OCI-LY7 (cell line): ENCODE measurements around the gene SIGLEC10. TPM values are rescaled to one million over a fixed set of nuclear protein-coding genes. Genes with fewer than 3 reads are reported as not detected.
"Not testable (repeated sequence)": the region's sequence is repeated elsewhere in the genome, so short reads cannot be mapped to it uniquely, and the experiment has no call there.

ENCODE experiments used
- Bru-seq: library from RNA; stranded (reverse); fragments of 400-500 nt; gene quantifications from one replicate; lab custom pipeline; 2021; lab: Mats Ljungman, UMichigan
- BruChase-seq, 2 experiments: library from RNA; stranded (reverse); fragments of 400-500 nt; gene quantifications; one replicate each; lab custom pipeline; 2021; lab: Mats Ljungman, UMichigan
- BruUV-seq: library from RNA; stranded (reverse); fragments of 400-500 nt; replicated peaks from 2 replicates; lab custom pipeline; 2021; lab: Mats Ljungman, UMichigan
- CTCF ChIA-PET: fragments of 300-600 bp; sonication (Branson Sonifier 250); formaldehyde crosslinking; loops from one replicate; lab custom pipeline; 2022; ENCODE audit warnings: antibody characterized with exemption; ENCODE audit not compliant: unreplicated experiment; lab: Charles Lee
- POLR2A ChIA-PET: fragments of 300-600 bp; sonication (Branson Sonifier 250); formaldehyde crosslinking; loops from one replicate; lab custom pipeline; 2022; ENCODE audit warnings: antibody characterized with exemption; lab: Charles Lee
- DNase-seq: peaks from one replicate; pipeline ENCODE4 v3.0.0-alpha.2; 2015; ENCODE audit warnings: low spot score
- H2AFZ ChIP-seq: fragments of 200-600 bp; sonication (generic), shearing (Covaris generic); 2 replicates; pipeline ENCODE4 v1.6.1; 2014; ENCODE audit warnings: mild to moderate bottlenecking, antibody characterized with exemption, low read length, moderate library complexity
- H3K27ac ChIP-seq: fragments of 200-600 bp; sonication (generic); 2 replicates; pipeline ENCODE4 v1.5.1; 2014; ENCODE audit warnings: mixed run types, low read depth, mild to moderate bottlenecking, moderate library complexity, low read length, inconsistent platforms; ENCODE audit not compliant: poor library complexity, severe bottlenecking
- H3K36me3 ChIP-seq: fragments of 200-600 bp; sonication (generic); 2 replicates; pipeline ENCODE4 v1.6.1; 2014; ENCODE audit warnings: mild to moderate bottlenecking, antibody characterized with exemption, low read length, moderate library complexity, mixed read lengths; ENCODE audit not compliant: insufficient read depth
- H3K4me1 ChIP-seq: fragments of 200-600 bp; sonication (generic); 2 replicates; pipeline ENCODE4 v1.5.1; 2014; ENCODE audit warnings: mild to moderate bottlenecking, low read length; ENCODE audit not compliant: insufficient read depth, poor library complexity, severe bottlenecking
- H3K4me2 ChIP-seq: fragments of 200-600 bp; sonication (generic); 2 replicates; pipeline ENCODE4 v1.6.1; 2014; ENCODE audit warnings: mild to moderate bottlenecking, low read length
- H3K4me3 ChIP-seq: fragments of 200-600 bp; sonication (generic); 2 replicates; pipeline ENCODE4 v1.5.1; 2014; ENCODE audit warnings: mild to moderate bottlenecking, low read depth, low read length; ENCODE audit not compliant: poor library complexity, severe bottlenecking
- H3K79me2 ChIP-seq: fragments of 200-600 bp; sonication (generic); 2 replicates; pipeline ENCODE4 v1.6.1; 2016; ENCODE audit warnings: low read depth, mild to moderate bottlenecking, low read length, moderate library complexity, mixed read lengths; ENCODE audit not compliant: insufficient read depth
- H3K9me2 ChIP-seq: fragments of 200-600 bp; sonication (generic); 2 replicates; pipeline ENCODE4 v1.6.1; 2016; ENCODE audit warnings: mild to moderate bottlenecking, low read length, mixed read lengths; ENCODE audit not compliant: insufficient read depth
- H3K9me3 ChIP-seq: fragments of 200-600 bp; sonication (generic); 2 replicates; pipeline ENCODE4 v1.6.1; 2014; ENCODE audit warnings: mild to moderate bottlenecking, mixed run types, low read length, mixed read lengths
- H4K20me1 ChIP-seq: fragments of 200-600 bp; sonication (generic); 2 replicates; pipeline ENCODE4 v1.6.1; 2014; ENCODE audit warnings: mild to moderate bottlenecking, antibody characterized with exemption, low read length, moderate library complexity, mixed read lengths; ENCODE audit not compliant: insufficient read depth
- EZH2phosphoT487 ChIP-seq: fragments of 200-600 bp; sonication (generic); IDR thresholded peaks from 2 replicates; pipeline ENCODE4 v1.6.1; 2018; ENCODE audit warnings: low read depth, borderline replicate concordance, mild to moderate bottlenecking, mixed run types, antibody characterized with exemption, low read length, moderate library complexity, mixed read lengths
- intact Hi-C: fragments of 100-400 bp; cut with micrococcal nuclease; formaldehyde crosslinking; loops from one replicate; pipeline ENCODE4 v1.10.0; 2022; ENCODE audit not compliant: unreplicated experiment
- long read RNA-seq: library from polyadenylated mRNA; stranded (forward); transcript quantifications from one replicate; pipeline ENCODE4 v2.0.0, GENCODE V29; 2022
- total RNA-seq, 2 experiments: library from RNA; depleted of rRNA in 1 of 2; stranded (reverse); fragments of >200 nt in 1 of 2; shearing (Covaris generic) in 1 of 2; gene quantifications; 2 replicates each; pipeline ENCODE4 v1.2.3, GENCODE V29; 2014 to 2022
- TF ChIP-seq, protein P1 (sequence below): fragments of 200-600 bp; sonication (generic); conservative IDR thresholded peaks from 2 replicates; pipeline ENCODE4 v1.5.1; 2014; ENCODE audit warnings: mild to moderate bottlenecking, antibody characterized with exemption, low read length, moderate library complexity, mixed read lengths

Gene SIGLEC10
- total RNA-seq (2014; rRNA removed; shearing (Covaris generic)) (20.7 and 25.2 TPM in 2 replicates), total RNA-seq (2022) (23.3 and 26.6 TPM in 2 replicates), Bru-seq, nascent RNA (percentile 72 among the genes with signal in this experiment), BruChase-seq, experiment 1, labeled RNA remaining after a 6-hour chase (percentile 76 among the genes with signal in this experiment), BruChase-seq, experiment 2, labeled RNA remaining after a 2-hour chase (percentile 78 among the genes with signal in this experiment)
- long read RNA-seq, transcript SIGLEC10-201 (11 exons, 2,256 nt) = minor isoform, 9 of 74 reads
- long read RNA-seq, transcript SIGLEC10-202 (10 exons, 3,109 nt) = major isoform, 13 of 74 reads
- long read RNA-seq, partial matches to known transcripts = 16 of 74 reads
- long read RNA-seq, other reads (novel, unspliced or antisense) = 22 of 74 reads

GRCh38 chr19:51417107-51417809 is at the start of gene SIGLEC10:
TSS of gene SIGLEC10 (minus strand) at chr19:51417642. CDS start at chr19:51417581, 61 bp downstream.
- H3K4me2 ChIP-seq = peak within 1 kb of the TSS; percentile 94
- intact Hi-C loops = loop anchor here (1.0 to 2.0 kb wide), 4 partner anchors 22 to 78 kb away; partner anchors contain the start of gene ETFB
- peak within 1 kb of the TSS; percentile 73; the same call in 1 of the 2 replicates for H2AFZ ChIP-seq
- no peak for TF ChIP-seq EZH2phosphoT487
- TF ChIP-seq, protein P1, sequence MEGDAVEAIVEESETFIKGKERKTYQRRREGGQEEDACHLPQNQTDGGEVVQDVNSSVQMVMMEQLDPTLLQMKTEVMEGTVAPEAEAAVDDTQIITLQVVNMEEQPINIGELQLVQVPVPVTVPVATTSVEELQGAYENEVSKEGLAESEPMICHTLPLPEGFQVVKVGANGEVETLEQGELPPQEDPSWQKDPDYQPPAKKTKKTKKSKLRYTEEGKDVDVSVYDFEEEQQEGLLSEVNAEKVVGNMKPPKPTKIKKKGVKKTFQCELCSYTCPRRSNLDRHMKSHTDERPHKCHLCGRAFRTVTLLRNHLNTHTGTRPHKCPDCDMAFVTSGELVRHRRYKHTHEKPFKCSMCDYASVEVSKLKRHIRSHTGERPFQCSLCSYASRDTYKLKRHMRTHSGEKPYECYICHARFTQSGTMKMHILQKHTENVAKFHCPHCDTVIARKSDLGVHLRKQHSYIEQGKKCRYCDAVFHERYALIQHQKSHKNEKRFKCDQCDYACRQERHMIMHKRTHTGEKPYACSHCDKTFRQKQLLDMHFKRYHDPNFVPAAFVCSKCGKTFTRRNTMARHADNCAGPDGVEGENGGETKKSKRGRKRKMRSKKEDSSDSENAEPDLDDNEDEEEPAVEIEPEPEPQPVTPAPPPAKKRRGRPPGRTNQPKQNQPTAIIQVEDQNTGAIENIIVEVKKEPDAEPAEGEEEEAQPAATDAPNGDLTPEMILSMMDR = no peak
- peak; percentile 93 for DNase-seq
- H3K4me1 ChIP-seq = peaks cover 24% of the 10 kb centered on the region
- ChIA-PET POLR2A (interaction anchor here (1.0 to 1.8 kb wide), 7 partner anchors 10 to 131 kb away, joined by 3 to 11 read pairs (median 4); no protein-coding TSS in a partner anchor), CTCF (interaction anchor here (0.5 to 1.0 kb wide), 5 partner anchors 10 to 266 kb away, joined by 3 to 5 read pairs (median 3); partner anchors contain the start of gene ETFB)
- H3K9me2 ChIP-seq = no peaks in the 10 kb centered on the region
- H3K79me2 ChIP-seq = peaks cover 13% of the 10 kb centered on the region; the same call in 1 of the 2 replicates
- BruUV-seq = no TSS peak
- H3K4me3 ChIP-seq = peak within 1 kb of the TSS; percentile 87
- no peaks in the 10 kb centered on the region for H3K9me3 ChIP-seq
- peaks cover 27% of the 10 kb centered on the region; the same call in 1 of the 2 replicates for H3K36me3 ChIP-seq
- no peaks in the 10 kb centered on the region for H4K20me1 ChIP-seq
- H3K27ac ChIP-seq = peak within 1 kb of the TSS; percentile 81

DNA sequence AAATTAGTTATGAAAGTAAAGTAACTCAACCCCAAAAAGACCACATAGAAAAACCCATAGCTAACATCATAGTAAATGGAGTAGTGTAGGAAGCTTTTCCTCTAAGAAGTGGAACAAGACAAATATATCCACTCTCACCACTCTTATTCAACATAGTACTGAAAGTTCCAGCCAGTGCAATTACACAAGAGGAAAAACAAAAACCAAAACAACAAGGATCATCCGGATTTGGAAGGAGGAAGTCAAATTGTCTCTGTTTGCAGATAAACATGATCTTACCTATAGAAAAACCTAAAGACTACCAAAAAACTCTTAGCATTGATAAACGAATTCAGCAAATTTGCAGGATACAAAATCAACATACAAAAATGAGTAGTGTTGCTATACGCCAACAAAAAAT is 49.3 kb upstream of the SIGLEC10 start:
- POLR2A ChIA-PET = interaction anchor here (0.6 kb wide), 2 partner anchors 42 to 262 kb away, joined by 3 to 5 read pairs; no protein-coding TSS in a partner anchor
- no peak for DNase-seq
- Histone ChIP-seq H3K4me2 (no peak overlapping the region), H3K36me3 (no peaks in the 10 kb centered on the region), H3K79me2 (no peaks in the 10 kb centered on the region), H3K4me3 (no peak overlapping the region), H3K9me2 (no peaks in the 10 kb centered on the region), H3K9me3 (no peaks in the 10 kb centered on the region), H3K4me1 (no peaks in the 10 kb centered on the region), H3K27ac (no peak overlapping the region), H4K20me1 (no peaks in the 10 kb centered on the region), H2AFZ (no peak overlapping the region)
- BruUV-seq = no TSS peak
- no peak for TF ChIP-seq EZH2phosphoT487
- intact Hi-C loops = no loop called here
- CTCF ChIA-PET = no interaction called here

DNA sequence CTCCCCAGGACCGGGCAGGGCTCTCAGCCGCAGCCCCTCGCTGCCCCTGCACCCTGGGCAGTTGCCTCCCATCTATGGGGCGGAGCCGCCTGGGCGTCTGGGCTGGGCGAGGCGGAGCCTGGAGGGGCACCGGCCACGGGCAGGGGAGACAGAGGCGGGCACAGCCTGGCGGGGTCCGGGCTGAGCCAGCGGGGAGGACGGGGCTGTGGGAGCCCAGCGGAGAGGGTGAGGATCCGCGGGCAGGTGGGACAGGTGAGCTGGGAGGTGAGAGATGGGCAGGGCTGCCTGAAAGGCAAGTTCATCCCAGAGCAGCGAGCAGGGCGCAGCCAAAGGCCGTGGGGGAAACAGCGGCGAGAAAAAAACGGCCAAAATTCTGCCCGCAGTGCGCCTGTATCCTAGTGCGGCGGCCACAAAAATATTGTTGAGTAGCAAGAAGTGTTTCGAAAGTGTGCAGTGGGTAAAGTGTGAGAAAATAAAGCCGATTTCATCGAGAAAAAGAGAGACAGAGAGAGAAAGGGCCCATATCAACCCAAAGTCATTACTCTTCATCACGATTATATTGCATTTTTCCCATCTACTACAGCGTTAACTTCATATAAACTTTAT is 46.6 kb upstream of the SIGLEC10 start:
- H4K20me1 ChIP-seq, H3K9me2 ChIP-seq, H3K79me2 ChIP-seq, DNase-seq, H3K9me3 ChIP-seq, H3K4me3 ChIP-seq, CTCF ChIA-PET, H3K27ac ChIP-seq, intact Hi-C loops, H3K4me1 ChIP-seq, H3K36me3 ChIP-seq, H2AFZ ChIP-seq, H3K4me2 ChIP-seq, BruUV-seq, POLR2A ChIA-PET: not testable (repeated sequence)
